ENCODE measurements around the gene LRRC4B.
"Not testable (repeated sequence)": the region's sequence is repeated elsewhere in the genome, so short reads cannot be mapped to it uniquely, and the experiment has no call there.

Gene LRRC4B, protein sequence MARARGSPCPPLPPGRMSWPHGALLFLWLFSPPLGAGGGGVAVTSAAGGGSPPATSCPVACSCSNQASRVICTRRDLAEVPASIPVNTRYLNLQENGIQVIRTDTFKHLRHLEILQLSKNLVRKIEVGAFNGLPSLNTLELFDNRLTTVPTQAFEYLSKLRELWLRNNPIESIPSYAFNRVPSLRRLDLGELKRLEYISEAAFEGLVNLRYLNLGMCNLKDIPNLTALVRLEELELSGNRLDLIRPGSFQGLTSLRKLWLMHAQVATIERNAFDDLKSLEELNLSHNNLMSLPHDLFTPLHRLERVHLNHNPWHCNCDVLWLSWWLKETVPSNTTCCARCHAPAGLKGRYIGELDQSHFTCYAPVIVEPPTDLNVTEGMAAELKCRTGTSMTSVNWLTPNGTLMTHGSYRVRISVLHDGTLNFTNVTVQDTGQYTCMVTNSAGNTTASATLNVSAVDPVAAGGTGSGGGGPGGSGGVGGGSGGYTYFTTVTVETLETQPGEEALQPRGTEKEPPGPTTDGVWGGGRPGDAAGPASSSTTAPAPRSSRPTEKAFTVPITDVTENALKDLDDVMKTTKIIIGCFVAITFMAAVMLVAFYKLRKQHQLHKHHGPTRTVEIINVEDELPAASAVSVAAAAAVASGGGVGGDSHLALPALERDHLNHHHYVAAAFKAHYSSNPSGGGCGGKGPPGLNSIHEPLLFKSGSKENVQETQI

DNA sequence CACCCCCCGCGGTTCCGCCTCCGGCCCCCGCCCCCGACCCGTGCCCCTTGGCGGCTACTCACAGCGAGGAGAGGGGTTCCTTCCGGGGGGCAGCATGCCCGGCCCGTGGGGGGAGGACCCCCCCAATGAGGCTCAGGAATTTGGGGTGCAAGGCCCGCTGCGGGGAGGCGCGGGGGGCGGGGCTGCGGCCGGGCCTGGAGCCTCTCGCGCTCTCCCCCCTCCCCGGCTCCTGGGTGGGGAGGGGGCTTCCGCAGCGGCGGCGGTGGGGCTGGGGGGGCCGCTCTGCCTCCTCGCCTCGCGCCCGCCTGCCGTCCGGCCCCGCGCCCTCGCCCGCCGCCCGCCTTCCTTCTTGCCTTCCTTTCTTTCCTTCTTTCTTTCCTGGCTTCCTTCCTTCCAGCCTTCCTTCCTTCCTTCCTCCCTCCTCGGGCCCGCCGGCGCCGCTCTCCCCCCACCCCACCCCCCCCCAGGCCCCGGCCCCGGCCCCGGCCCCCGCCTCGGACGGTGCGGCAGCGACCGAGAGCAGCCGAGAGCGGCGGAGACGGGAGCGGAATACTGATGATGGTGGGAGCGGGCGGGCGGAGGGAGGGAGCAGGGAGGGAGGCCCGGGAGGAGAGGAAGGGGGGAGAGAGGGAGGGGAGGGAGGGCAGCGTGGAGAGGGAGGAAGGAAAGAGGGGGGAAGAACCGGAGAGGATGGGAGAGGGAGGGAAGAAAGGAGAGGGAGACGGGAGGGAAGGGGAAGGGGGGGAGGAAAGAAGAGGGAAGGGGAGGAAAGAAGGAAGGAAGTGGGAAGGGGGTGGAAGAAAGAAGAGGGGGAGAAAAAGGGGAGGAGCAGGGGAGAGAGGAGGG is at the start of gene LRRC4B:
Gene LRRC4B, minus strand, starts transcription at position 554 of the 846 bp plus-strand sequence. CDS start 19,597 bp downstream, outside the sequence.
- TF ChIP-seq, protein P1, sequence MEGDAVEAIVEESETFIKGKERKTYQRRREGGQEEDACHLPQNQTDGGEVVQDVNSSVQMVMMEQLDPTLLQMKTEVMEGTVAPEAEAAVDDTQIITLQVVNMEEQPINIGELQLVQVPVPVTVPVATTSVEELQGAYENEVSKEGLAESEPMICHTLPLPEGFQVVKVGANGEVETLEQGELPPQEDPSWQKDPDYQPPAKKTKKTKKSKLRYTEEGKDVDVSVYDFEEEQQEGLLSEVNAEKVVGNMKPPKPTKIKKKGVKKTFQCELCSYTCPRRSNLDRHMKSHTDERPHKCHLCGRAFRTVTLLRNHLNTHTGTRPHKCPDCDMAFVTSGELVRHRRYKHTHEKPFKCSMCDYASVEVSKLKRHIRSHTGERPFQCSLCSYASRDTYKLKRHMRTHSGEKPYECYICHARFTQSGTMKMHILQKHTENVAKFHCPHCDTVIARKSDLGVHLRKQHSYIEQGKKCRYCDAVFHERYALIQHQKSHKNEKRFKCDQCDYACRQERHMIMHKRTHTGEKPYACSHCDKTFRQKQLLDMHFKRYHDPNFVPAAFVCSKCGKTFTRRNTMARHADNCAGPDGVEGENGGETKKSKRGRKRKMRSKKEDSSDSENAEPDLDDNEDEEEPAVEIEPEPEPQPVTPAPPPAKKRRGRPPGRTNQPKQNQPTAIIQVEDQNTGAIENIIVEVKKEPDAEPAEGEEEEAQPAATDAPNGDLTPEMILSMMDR (IDR thresholded peaks at IDR 0.05; ENCODE audit: extremely low read depth, missing control alignments), result no peak
- DNase-seq (ENCODE audit: low spot score), result peak; percentile 11

DNA sequence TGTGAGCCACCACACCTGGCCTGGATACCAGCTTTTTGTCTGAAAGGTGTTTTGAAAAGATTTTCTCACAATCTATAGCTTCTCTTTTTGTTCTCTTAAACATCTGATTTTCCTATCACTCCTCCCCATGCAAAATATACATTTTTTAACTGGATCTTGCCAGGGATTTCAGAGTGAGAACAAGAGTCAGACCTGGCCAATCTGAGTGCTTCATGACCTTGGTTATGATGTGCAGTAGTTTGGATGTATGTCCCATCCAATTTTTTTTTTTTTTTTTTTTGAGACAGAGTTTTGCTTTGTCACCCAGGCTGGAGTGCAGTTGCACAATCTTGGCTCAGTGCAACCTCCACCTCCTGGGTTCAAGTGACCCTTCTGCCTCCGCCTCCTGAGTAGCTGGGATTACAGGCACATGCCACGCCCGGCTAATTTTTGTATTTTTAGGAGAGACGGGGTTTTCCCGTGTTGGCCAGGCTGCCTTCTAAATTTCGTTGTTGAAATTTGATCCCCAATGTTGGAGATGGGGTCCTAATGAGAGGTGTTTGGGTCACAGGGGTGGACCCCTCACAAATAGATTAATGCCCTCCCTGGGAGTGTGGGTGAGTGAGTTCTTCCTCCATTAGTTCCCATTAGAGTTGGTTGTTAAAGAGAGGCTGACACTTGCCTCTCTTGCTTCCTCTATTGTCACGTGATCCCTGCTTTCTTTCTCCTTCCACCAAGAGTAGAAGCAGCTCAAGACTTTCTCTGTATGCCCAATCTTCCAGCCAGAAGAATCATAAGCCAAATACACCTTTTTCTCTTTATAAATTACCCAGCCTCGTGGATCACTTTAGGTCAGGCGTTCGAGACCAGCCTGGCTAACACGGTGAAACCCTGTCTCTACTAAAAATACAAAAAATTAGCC is 44.5 kb upstream of the LRRC4B start:
- DNase-seq (ENCODE audit: low spot score), result not testable (repeated sequence)

DNA sequence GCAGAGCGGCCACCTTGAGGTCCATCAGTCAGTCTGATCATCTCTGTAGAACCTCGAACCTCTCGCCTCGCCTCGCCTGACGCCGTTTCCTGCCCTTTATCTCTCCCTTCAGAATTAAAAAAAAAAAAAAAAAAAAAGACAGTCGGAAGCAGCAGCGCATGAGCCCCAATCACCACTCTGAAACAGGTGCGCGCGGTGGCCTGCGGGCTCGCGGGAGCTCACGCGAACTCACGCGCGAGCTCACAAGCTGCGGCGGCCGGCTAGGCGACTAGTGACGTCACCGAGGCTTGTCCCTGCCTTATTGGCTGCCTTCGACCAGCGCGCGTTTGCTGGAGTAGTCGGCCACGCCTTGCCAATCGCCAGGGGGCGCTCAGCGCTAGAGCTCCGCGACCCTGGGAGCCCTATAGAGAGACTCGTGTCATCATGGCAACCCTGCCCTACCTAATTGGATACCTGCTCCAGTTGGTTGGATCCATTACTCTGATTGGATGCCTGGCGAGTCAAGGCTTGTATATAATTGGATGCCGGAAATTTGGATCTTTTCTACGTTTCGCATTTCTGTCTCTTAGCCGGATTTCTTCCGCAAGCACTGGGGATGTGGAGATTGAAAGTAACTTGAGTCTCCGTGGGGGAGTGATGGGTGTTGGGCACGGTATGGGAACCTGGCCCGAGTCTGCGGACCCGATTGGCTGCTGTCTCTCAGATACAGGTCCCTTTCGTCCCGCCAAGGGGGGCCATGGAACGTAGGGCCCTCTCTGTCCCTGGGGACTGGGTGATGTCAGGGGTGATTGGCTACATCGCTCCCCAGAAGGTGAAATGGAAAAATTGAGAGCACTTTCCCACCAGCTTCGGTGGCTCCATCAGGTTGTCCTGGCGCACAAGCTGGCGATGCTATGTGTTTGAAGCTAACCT is 39.9 kb upstream of the LRRC4B start:
- TF ChIP-seq, protein P1 (IDR thresholded peaks at IDR 0.05; ENCODE audit: extremely low read depth, missing control alignments), result peak; percentile 47
- peak; percentile 88 for DNase-seq (ENCODE audit: low spot score)

DNA sequence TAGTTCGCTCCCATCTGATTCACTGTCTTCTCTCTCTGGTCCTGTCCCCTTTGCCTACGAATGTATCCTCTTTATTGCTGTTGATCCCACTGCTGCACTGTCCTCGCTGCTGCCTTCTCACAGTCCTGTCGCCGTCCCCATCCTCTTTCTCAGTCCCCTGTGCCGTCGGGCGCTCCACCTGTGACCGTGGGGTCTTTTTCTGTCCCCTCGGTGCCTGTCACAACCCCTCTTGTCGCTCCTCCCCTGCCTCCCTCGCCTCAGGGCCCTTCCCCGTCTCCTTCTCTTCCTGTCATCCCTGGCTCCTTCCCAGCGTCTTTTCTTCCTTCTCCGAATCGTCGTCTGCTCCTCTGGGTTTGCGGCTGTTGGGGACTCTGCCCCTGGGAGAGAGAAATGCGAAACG is 39.2 kb upstream of the LRRC4B start:
- TF ChIP-seq, protein P1 (IDR thresholded peaks at IDR 0.05; ENCODE audit: extremely low read depth, missing control alignments), result no peak
- peak; percentile 23 for DNase-seq (ENCODE audit: low spot score)

DNA sequence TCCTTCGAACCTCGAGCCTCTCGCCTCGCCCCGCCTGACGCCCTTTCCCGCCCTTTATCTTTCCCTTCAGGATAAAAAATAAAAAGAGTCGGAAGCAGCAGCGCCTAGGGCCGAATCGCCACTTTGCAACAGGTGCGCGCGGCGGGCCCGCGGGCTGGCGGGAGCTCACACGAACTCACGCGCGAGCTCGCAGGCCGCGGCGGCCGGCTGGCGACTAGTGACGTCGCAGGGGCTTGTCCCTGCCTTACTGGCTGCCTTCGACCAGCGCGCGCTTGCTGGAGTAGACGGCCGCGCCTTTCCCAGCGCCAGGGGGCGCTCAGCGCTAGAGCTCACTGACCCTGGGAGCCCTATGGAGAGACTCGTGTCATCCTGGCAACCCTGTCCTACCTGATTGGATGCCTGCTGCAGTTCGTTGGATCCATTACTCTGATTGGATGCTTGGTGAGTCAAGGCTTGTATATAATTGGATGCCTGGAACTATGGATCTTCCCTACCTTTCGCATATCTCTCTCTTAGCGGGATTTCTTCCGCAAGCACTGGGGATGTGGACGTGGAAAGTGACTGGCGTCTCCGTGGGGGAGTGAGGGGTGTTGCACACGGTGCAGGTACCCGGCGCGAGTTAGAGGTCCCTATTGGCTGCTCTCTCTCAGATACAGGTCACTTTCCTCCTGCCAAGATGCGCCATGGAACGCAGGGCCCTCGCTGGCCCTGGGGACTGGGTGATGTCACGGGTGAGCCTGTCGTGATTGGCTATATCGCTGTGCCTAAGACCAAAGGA is 38.0 kb upstream of the LRRC4B start:
- DNase-seq (ENCODE audit: low spot score), result peak; percentile 17

DNA sequence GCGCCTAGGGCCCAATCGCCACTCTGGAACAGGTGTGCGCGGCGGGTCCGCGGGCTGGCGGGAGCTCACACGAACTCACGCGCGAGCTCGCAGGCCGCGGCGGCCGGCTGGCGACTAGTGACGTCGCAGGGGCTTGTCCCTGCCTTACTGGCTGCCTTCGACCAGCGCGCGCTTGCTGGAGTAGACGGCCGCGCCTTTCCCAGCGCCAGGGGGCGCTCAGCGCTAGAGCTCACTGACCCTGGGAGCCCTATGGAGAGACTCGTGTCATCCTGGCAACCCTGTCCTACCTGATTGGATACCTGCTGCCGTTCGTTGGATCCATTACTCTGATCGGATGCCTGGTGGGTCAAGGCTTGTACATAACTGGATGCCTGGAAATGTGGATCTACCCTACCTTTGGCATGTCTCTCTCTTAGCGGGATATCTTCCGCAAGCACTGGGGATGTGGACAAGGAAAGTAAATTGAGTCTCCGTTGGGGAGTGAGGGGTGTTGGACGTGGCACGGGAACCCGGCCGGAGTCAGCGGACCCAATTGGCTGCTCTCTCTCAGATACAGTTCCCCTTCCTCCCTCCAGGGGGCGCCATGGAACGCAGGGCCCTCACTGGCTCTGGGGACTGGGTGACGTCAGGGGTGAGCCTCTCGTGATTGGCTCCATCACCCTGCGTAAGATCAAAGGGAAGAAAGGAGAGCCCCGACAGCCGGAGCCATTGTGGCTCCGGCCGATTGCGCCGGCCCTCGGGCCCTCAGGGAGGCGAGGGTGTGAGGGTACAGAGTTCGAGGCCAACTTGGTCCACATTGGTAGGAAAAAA is 36.2 kb upstream of the LRRC4B start:
- DNase-seq (ENCODE audit: low spot score), result not testable (repeated sequence)

DNA sequence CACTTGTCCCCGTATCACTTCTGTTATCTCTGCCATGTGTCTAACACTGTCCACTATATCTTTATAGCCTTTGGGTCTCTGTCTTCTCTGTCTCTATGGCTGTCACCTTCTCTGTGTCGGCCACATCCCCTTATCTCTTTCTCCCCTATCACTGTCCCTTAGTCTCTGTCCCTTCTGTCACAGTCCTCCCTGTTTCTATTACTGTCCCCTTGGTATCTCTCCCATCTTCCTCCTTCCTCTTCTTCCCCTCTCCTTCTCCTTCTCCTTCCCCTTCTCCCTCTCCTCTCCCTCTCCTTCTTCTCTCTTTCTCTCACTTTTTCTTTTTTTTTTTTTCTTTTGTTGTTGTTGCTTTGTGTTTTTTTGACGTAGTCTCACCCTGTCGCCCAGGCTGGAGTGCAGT is 34.7 kb upstream of the LRRC4B start:
- TF ChIP-seq, protein P1 (IDR thresholded peaks at IDR 0.05; ENCODE audit: extremely low read depth, missing control alignments), result no peak
- DNase-seq (ENCODE audit: low spot score), result no peak
